Metanephros (tissue), 2 donors: ENCODE measurements around the gene AHCTF1. TPM values are rescaled to one million over a fixed set of nuclear protein-coding genes. Genes with fewer than 3 reads are reported as not detected.

Experiments
- small RNA-seq: library from RNA; depleted of rRNA; stranded (forward); fragments of <200 nt; gene quantifications from one replicate; pipeline ENCODE3, GENCODE V24; 2014; ENCODE audit warnings: low replicate concordance
- total RNA-seq: library from RNA; depleted of rRNA; stranded (reverse); fragments of >200 nt; gene quantifications from one replicate; pipeline ENCODE4 v1.2.3, GENCODE V29; 2014

Gene AHCTF1
- total RNA-seq: 28.9 TPM

GRCh38 chr1:246931549-246932365 is at the start of gene AHCTF1:
Gene AHCTF1 (minus strand): TSS chr1:246931948. CDS start chr1:246918370, 13,578 bp downstream.

Small RNAs within 50 kb of the gene (small RNA-seq; reads per million reads assigned to genes)
- gene AC113174.1 (not detected), gene RF00402 (not detected)

Other genes with a start within 250 kb of the AHCTF1 start
- 41.6 TPM for gene SCCPDH, start 207.5 kb downstream of the AHCTF1 start, total RNA-seq
- gene ZNF695, start 76.1 kb upstream of the AHCTF1 start, total RNA-seq: 4.2 TPM
- 5.1 TPM for gene ZNF670, start 146.9 kb upstream of the AHCTF1 start, total RNA-seq
- 12.3 TPM for gene ZNF669, start 172.4 kb upstream of the AHCTF1 start, total RNA-seq
- 160 TPM for gene ZNF124, start 240.1 kb upstream of the AHCTF1 start, total RNA-seq